Stimulated activated CD8-positive, alpha-beta memory T cell treated with anti-CD3 and anti-CD28 coated beads, Interleukin-12 subunit alpha, Interleukin-12 subunit beta, amount 100 ng/mL, for 1 hour (primary cell): ENCODE data around the gene NLRP13.
"Not testable (repeated sequence)": the region's sequence is repeated elsewhere in the genome, so short reads cannot be mapped to it uniquely, and the experiment has no call there.

Experiments
- DNase-seq: peaks from one replicate; pipeline ENCODE4 v3.0.0-alpha.2; 2020; ENCODE audit warnings: low read depth

NLRP13 gene

GRCh38 chr19:55931936-55932386 is at the start of gene NLRP13:
TSS of gene NLRP13 (minus strand) at chr19:55932336. CDS start at chr19:55932311, 25 bp downstream.
- DNase-seq, result no peak

- no peak for DNase-seq
These were observed 48.3 kb upstream of the NLRP13 start for GRCh38 chr19:55980415-55980814.

GRCh38 chr19:55973982-55974381 is 41.8 kb upstream of the NLRP13 start:
- DNase-seq, result no peak

GRCh38 chr19:55962186-55962585 is 30.1 kb upstream of the NLRP13 start:
- no peak for DNase-seq

- DNase-seq, result no peak
These were observed 28.0 kb upstream of the NLRP13 start for GRCh38 chr19:55959996-55960675.

GRCh38 chr19:55958356-55958755 is 26.2 kb upstream of the NLRP13 start:
- no peak for DNase-seq

GRCh38 chr19:55956431-55956830 is 24.3 kb upstream of the NLRP13 start:
- no peak for DNase-seq

GRCh38 chr19:55950566-55950965 is 18.4 kb upstream of the NLRP13 start:
- not testable (repeated sequence) for DNase-seq

- no peak for DNase-seq
These were observed 15.4 kb upstream of the NLRP13 start, which contains the start of gene NLRP8 for GRCh38 chr19:55947532-55947931. TSS of gene NLRP8 (plus strand) at chr19:55947832.

- DNase-seq, result no peak
These were observed 8.2 kb upstream of the NLRP13 start for GRCh38 chr19:55940306-55940705.

- DNase-seq, result no peak
These were observed 7.1 kb upstream of the NLRP13 start for GRCh38 chr19:55939206-55939605.

GRCh38 chr19:55935206-55935605 is 3.1 kb upstream of the NLRP13 start:
- DNase-seq, result no peak

GRCh38 chr19:55930996-55931515 is 1.1 kb downstream of the NLRP13 start:
- no peak for DNase-seq

GRCh38 chr19:55929258-55929657 is 2.9 kb downstream of the NLRP13 start:
- not testable (repeated sequence) for DNase-seq

GRCh38 chr19:55927991-55928390 is 4.1 kb downstream of the NLRP13 start:
- no peak for DNase-seq

- DNase-seq, result no peak
These were observed 8.6 kb downstream of the NLRP13 start for GRCh38 chr19:55923556-55923955.

GRCh38 chr19:55913643-55914268 is 18.4 kb downstream of the NLRP13 start:
- no peak for DNase-seq

- no peak for DNase-seq
These were observed 19.2 kb downstream of the NLRP13 start for GRCh38 chr19:55912916-55913315.

- no peak for DNase-seq
These were observed 22.3 kb downstream of the NLRP13 start for GRCh38 chr19:55909801-55910200.

- no peak for DNase-seq
These were observed 24.4 kb downstream of the NLRP13 start for GRCh38 chr19:55907746-55908145.

- no peak for DNase-seq
These were observed 24.9 kb downstream of the NLRP13 start for GRCh38 chr19:55907286-55907685.

GRCh38 chr19:55902080-55902751 is 29.9 kb downstream of the NLRP13 start:
- no peak for DNase-seq
